ENCODE measurements around the gene CEBPZOS.

- TF ChIP-seq ESRRG (CRISPR knock-in tag; IDR thresholded peaks at IDR 0.05) = no peak
- TF ChIP-seq PPARA (CRISPR knock-in tag; IDR thresholded peaks at IDR 0.05; ENCODE audit: borderline replicate concordance) = no peak
- no peak for TF ChIP-seq ZFP3 (CRISPR knock-in tag; IDR thresholded peaks at IDR 0.05)
- TF ChIP-seq CSRNP3 (CRISPR knock-in tag; IDR thresholded peaks at IDR 0.05) = no peak
- no peak for TF ChIP-seq ZFP30 (CRISPR knock-in tag; IDR thresholded peaks at IDR 0.05)
- TF ChIP-seq, protein P1, sequence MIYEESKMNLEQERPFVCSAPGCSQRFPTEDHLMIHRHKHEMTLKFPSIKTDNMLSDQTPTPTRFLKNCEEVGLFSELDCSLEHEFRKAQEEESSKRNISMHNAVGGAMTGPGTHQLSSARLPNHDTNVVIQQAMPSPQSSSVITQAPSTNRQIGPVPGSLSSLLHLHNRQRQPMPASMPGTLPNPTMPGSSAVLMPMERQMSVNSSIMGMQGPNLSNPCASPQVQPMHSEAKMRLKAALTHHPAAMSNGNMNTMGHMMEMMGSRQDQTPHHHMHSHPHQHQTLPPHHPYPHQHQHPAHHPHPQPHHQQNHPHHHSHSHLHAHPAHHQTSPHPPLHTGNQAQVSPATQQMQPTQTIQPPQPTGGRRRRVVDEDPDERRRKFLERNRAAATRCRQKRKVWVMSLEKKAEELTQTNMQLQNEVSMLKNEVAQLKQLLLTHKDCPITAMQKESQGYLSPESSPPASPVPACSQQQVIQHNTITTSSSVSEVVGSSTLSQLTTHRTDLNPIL (CRISPR knock-in tag; IDR thresholded peaks at IDR 0.05; ENCODE audit: low read depth) = no peak
- TF ChIP-seq POU6F1 (CRISPR knock-in tag; IDR thresholded peaks at IDR 0.05; ENCODE audit: borderline replicate concordance, low read depth) = no peak
- no peak for TF ChIP-seq ISL1 (CRISPR knock-in tag; IDR thresholded peaks at IDR 0.05)
- peak; percentile 100 for TF ChIP-seq ZNF8 (CRISPR knock-in tag; IDR thresholded peaks at IDR 0.05)
- no peak for TF ChIP-seq ZC3H10 (CRISPR knock-in tag; IDR thresholded peaks at IDR 0.05)
- TF ChIP-seq PATZ1 (CRISPR knock-in tag; IDR thresholded peaks at IDR 0.05; ENCODE audit: borderline replicate concordance) = no peak
- no peak for TF ChIP-seq TCF4 (CRISPR knock-in tag; IDR thresholded peaks at IDR 0.05; ENCODE audit: borderline replicate concordance)
These were observed 7.4 kb downstream of the CEBPZOS start for GRCh38 chr2:37203708-37204107.

Data from SK-N-SH treated with all-trans-retinoic acid at 6 μM for 48 hours (cell line).